ENCODE measurements around the gene FCER2. TPM values are rescaled to one million over a fixed set of nuclear protein-coding genes. Genes with fewer than 3 reads are reported as not detected.
A peak's percentile ranks its signal among the peaks of the same experiment; 100 is the strongest.

The FCER2 gene
- total RNA-seq, 2 experiments from 2014 or later, result 3.3 to 4.6 TPM

GRCh38 chr19:7698583-7698982 lies 3.3 kb downstream of the FCER2 start:
- TF ChIP-seq EZH2phosphoT487 (IDR thresholded peaks at IDR 0.05; ENCODE audit: borderline replicate concordance, low read depth, low read length), result no peak
- TF ChIP-seq CTCF (conservative IDR thresholded peaks at IDR 0.05; ENCODE audit: low read length), result no peak
- Histone ChIP-seq H3K27ac (ENCODE audit: low read depth, low read length, poor library complexity, severe bottlenecking) (no peak overlapping the region), H3K4me2 (ENCODE audit: low read length) (no peak overlapping the region)

GRCh38 chr19:7697721-7698287 lies 4.1 kb downstream of the FCER2 start:
- TF ChIP-seq CTCF (conservative IDR thresholded peaks at IDR 0.05; ENCODE audit: low read length), result no peak
- no peak for TF ChIP-seq EZH2phosphoT487 (IDR thresholded peaks at IDR 0.05; ENCODE audit: borderline replicate concordance, low read depth, low read length)
- Histone ChIP-seq H3K4me3 (ENCODE audit: low read depth, low read length, poor library complexity, severe bottlenecking) (no peak overlapping the region), H3K9me2 (ENCODE audit: insufficient read depth, low read length) (no peaks in the 10 kb centered on the region), H3K4me2 (ENCODE audit: low read length) (no peak overlapping the region), H3K27ac (ENCODE audit: low read depth, low read length, poor library complexity, severe bottlenecking) (no peak overlapping the region), H3K79me2 (ENCODE audit: insufficient read depth, low read depth, low read length) (no peaks in the 10 kb centered on the region), H3K9me3 (ENCODE audit: low read length) (no peaks in the 10 kb centered on the region), H2AFZ (ENCODE audit: low read length) (no peak overlapping the region), H4K20me1 (ENCODE audit: insufficient read depth, low read length) (no peaks in the 10 kb centered on the region), H3K36me3 (ENCODE audit: insufficient read depth, low read length) (no peaks in the 10 kb centered on the region), H3K4me1 (ENCODE audit: insufficient read depth, low read length, poor library complexity, severe bottlenecking) (peaks cover 52% of the 10 kb centered on the region)
- ChIA-PET POLR2A (no interaction called here), CTCF (ENCODE audit: unreplicated experiment) (interaction anchor here (1.0 kb wide), 1 partner anchor 17 kb away, joined by 4 read pairs; the partner anchor contains the start of gene TRAPPC5)
- no TSS peak for BruUV-seq (replicated peaks)
- intact Hi-C loops (cut with micrococcal nuclease; ENCODE audit: unreplicated experiment), result no loop called here
- DNase-seq (ENCODE audit: low spot score), result no peak

More at GRCh38 chr19:7698583-7698982, 3.3 kb downstream of the FCER2 start:
- Histone ChIP-seq H3K4me3 (ENCODE audit: low read depth, low read length, poor library complexity, severe bottlenecking) (no peak overlapping the region), H3K36me3 (ENCODE audit: insufficient read depth, low read length) (no peaks in the 10 kb centered on the region), H3K79me2 (ENCODE audit: insufficient read depth, low read depth, low read length) (no peaks in the 10 kb centered on the region), H2AFZ (ENCODE audit: low read length) (no peak overlapping the region), H3K4me1 (ENCODE audit: insufficient read depth, low read length, poor library complexity, severe bottlenecking) (peaks cover 58% of the 10 kb centered on the region), H3K9me3 (ENCODE audit: low read length) (no peaks in the 10 kb centered on the region), H4K20me1 (ENCODE audit: insufficient read depth, low read length) (no peaks in the 10 kb centered on the region), H3K9me2 (ENCODE audit: insufficient read depth, low read length) (no peaks in the 10 kb centered on the region)
- ChIA-PET CTCF (ENCODE audit: unreplicated experiment) (interaction anchor here (1.4 kb wide), 1 partner anchor 18 kb away, joined by 4 read pairs; the partner anchor contains the start of gene TRAPPC5), POLR2A (interaction anchor here (0.7 to 1.1 kb wide), 3 partner anchors 9 to 26 kb away, joined by 3 to 4 read pairs (median 3); partner anchors contain the start of gene TRAPPC5)
- DNase-seq (ENCODE audit: low spot score), result no peak
- intact Hi-C loops (cut with micrococcal nuclease; ENCODE audit: unreplicated experiment), result no loop called here
- BruUV-seq (replicated peaks), result no TSS peak

GRCh38 chr19:7694499-7694898 lies 7.4 kb downstream of the FCER2 start:
- no peak overlapping the region for H3K4me3 ChIP-seq (ENCODE audit: low read depth, low read length, poor library complexity, severe bottlenecking)
- no peak for DNase-seq (ENCODE audit: low spot score)
- peak overlapping the region; percentile 42; the same call in 1 of the 2 replicates for H3K4me2 ChIP-seq (ENCODE audit: low read length)
- H3K36me3 ChIP-seq (ENCODE audit: insufficient read depth, low read length), result no peaks in the 10 kb centered on the region
- CTCF ChIA-PET (ENCODE audit: unreplicated experiment), result no interaction called here
- H4K20me1 ChIP-seq (ENCODE audit: insufficient read depth, low read length), result no peaks in the 10 kb centered on the region
- peak overlapping the region; percentile 64 for H2AFZ ChIP-seq (ENCODE audit: low read length)
- no peak overlapping the region for H3K27ac ChIP-seq (ENCODE audit: low read depth, low read length, poor library complexity, severe bottlenecking)
- no peaks in the 10 kb centered on the region for H3K9me2 ChIP-seq (ENCODE audit: insufficient read depth, low read length)
- POLR2A ChIA-PET, result interaction anchor here (0.7 kb wide), 1 partner anchor 7 kb away, joined by 6 read pairs; the partner anchor contains the start of gene FCER2
- BruUV-seq (replicated peaks), result no TSS peak
- no peak for TF ChIP-seq EZH2phosphoT487 (IDR thresholded peaks at IDR 0.05; ENCODE audit: borderline replicate concordance, low read depth, low read length)
- TF ChIP-seq CTCF (conservative IDR thresholded peaks at IDR 0.05; ENCODE audit: low read length), result no peak
- intact Hi-C loops (cut with micrococcal nuclease; ENCODE audit: unreplicated experiment), result no loop called here
- H3K9me3 ChIP-seq (ENCODE audit: low read length), result no peaks in the 10 kb centered on the region
- peaks cover 26% of the 10 kb centered on the region for H3K4me1 ChIP-seq (ENCODE audit: insufficient read depth, low read length, poor library complexity, severe bottlenecking)
- H3K79me2 ChIP-seq (ENCODE audit: insufficient read depth, low read depth, low read length), result no peaks in the 10 kb centered on the region

Data from OCI-LY7 (cell line).